AG04449 (cell line): ENCODE data around the gene GIT2.

Source experiments
- CTCF ChIA-PET: fragments of 350-600 bp; formaldehyde crosslinking; extraction: SDS; loops from one replicate; lab custom pipeline; 2021; ENCODE audit warnings: antibody characterized with exemption; lab: Yijun Ruan, JAX
- POLR2A ChIA-PET: fragments of 400-600, 350-600 bp; formaldehyde crosslinking; extraction: SDS; loops from one replicate; lab custom pipeline; 2020; ENCODE audit warnings: antibody characterized with exemption, inconsistent platforms; lab: Yijun Ruan, JAX
- DNase-seq: peaks from one replicate; pipeline ENCODE4 v3.0.0-alpha.2; 2010; ENCODE audit warnings: low read depth, low spot score
- H3K4me3 ChIP-seq: 2 replicates; pipeline ENCODE4 v1.5.1; 2011; ENCODE audit warnings: low read depth, mild to moderate bottlenecking, control low read depth, low read length
- CTCF ChIP-seq: IDR thresholded peaks from one replicate; pipeline ENCODE4 v1.5.1; 2011; ENCODE audit warnings: mild to moderate bottlenecking, moderate library complexity, low read length, control low read depth, inconsistent platforms; ENCODE audit not compliant: insufficient read depth; ENCODE audit errors: missing control alignments

Gene GIT2

DNA sequence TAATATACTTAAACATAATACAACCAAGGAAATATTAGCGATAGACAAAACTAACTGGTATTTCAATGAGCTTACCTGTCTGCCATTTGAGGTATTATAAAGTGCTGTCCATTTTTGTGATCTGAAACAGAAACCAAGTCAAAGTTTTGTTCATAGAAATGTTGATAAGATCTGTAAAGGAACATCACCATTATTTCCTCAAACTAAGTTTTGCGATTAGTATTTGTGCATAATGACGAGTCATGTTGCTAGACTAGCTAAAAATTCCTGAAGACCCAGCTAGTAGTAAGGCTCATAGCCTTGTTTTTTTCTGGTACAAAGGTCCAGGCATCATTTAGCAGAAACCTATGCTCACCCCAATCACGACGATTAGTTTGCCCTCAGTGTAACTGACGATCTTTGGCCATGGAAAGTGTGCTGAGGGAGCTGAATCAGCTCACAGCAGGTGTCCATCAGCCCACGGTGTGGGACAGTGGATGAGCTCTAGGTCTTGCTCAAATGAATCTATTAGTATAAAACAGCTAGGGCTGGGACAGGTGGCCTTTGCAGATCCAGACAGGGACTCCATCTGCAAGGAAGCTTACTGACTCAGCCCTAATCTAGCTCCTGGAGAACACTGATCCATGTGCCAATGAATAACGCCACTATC is 28.7 kb downstream of the GIT2 start:
- CTCF ChIA-PET = interaction anchor here (1.5 kb wide), 1 partner anchor 114 kb away, joined by 3 read pairs; no protein-coding TSS in a partner anchor
- no peak overlapping the region for H3K4me3 ChIP-seq
- DNase-seq = no peak
- TF ChIP-seq CTCF = no peak
- POLR2A ChIA-PET = no interaction called here

DNA sequence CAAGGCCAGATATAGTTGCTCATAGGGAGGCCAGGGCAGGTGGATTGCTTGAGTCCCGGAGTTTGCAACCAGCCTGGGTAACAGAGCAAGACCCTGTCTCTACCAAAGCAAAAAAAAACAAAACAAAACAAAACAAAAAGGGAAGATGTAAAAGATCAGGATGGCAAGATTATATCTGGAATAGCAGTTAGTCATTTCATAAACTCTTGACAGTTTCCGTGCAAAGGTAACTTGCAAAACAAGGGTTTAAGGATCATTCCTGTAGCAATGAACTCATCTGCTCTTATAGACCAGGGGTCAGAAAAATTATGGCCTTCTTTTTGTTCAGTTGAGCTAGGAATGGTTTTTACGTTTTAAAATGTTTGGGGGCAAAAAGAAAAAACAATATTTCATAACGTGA is 29.6 kb downstream of the GIT2 start:
- no peak for TF ChIP-seq CTCF
- no peak overlapping the region for H3K4me3 ChIP-seq
- ChIA-PET POLR2A (no interaction called here), CTCF (interaction anchor here (1.5 kb wide), 1 partner anchor 113 kb away, joined by 3 read pairs; no protein-coding TSS in a partner anchor)
- no peak for DNase-seq

- POLR2A ChIA-PET = interaction anchor here (0.7 kb wide), 1 partner anchor 15 kb away, joined by 3 read pairs; no protein-coding TSS in a partner anchor
- CTCF ChIA-PET = interaction anchor here (1.0 to 1.9 kb wide), 2 partner anchors 9 to 110 kb away, joined by 3 to 6 read pairs; no protein-coding TSS in a partner anchor
- no peak overlapping the region for H3K4me3 ChIP-seq
- no peak for TF ChIP-seq CTCF
- DNase-seq = no peak
These were observed 32.3 kb downstream of the GIT2 start for GRCh38 chr12:109963743-109964429.

DNA sequence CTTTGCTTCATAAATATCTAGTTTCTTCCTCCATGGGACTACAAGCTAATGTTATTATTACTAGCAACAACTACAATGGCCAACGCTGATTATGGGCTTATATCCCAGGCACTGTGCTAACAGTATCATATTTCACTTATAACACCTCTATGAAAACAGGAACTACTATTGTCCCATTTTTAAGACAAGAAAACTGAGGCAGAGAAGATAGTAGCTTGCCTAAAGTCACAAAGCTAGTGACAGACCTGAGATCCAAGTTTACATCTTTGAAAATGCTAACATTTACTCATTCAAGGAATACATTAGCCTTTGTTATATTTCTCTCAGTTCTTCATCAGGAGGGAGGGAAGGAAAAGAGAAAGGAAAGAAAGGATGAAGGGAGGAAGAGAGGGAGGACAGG is 32.8 kb downstream of the GIT2 start:
- ChIA-PET POLR2A (interaction anchor here (0.7 kb wide), 1 partner anchor 14 kb away, joined by 3 read pairs; no protein-coding TSS in a partner anchor), CTCF (no interaction called here)
- no peak for TF ChIP-seq CTCF
- no peak for DNase-seq
- H3K4me3 ChIP-seq = no peak overlapping the region

DNA sequence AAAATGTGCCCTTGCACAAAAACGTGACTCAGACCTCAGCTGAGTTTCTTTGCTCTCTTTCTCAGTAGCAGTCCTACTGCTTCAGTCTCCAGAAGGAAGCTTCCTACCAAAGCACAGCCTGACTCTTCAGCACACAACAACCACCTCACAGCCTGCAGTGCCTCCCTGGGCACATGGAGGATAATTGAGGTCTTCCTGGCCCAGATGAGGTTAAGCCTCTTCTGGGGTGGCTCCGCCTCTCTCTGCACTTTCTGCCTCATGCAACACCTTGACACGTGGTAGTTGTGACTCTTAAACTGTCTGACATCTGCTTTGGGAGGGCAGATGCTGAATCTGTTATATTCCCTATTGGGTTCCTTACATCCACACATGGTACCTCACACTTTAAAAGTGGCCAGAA is 33.8 kb downstream of the GIT2 start:
- no peak overlapping the region for H3K4me3 ChIP-seq
- TF ChIP-seq CTCF = no peak
- ChIA-PET POLR2A (no interaction called here), CTCF (interaction anchor here (1.4 kb wide), 1 partner anchor 9 kb away, joined by 4 read pairs; no protein-coding TSS in a partner anchor)
- no peak for DNase-seq

- POLR2A ChIA-PET = no interaction called here
- no peak for TF ChIP-seq CTCF
- DNase-seq = no peak
- CTCF ChIA-PET = interaction anchor here (1.4 kb wide), 1 partner anchor 9 kb away, joined by 4 read pairs; no protein-coding TSS in a partner anchor
- H3K4me3 ChIP-seq = no peak overlapping the region
These were observed 34.6 kb downstream of the GIT2 start for GRCh38 chr12:109961612-109962011.
